GM18505 (cell line): ENCODE data around the gene KLHL26.

Experiments
- ATAC-seq: cut with Tn5 transposase; IDR thresholded peaks from one replicate; pipeline ENCODE4 v1.9.1; 2021; ENCODE audit not compliant: unreplicated experiment
- POLR2A ChIP-seq: IDR thresholded peaks from 4 replicates; pipeline ENCODE4 v1.6.1; 2011; ENCODE audit warnings: borderline replicate concordance; ENCODE audit not compliant: insufficient read depth, insufficient read length; ENCODE audit errors: extremely low read depth

Gene KLHL26

DNA sequence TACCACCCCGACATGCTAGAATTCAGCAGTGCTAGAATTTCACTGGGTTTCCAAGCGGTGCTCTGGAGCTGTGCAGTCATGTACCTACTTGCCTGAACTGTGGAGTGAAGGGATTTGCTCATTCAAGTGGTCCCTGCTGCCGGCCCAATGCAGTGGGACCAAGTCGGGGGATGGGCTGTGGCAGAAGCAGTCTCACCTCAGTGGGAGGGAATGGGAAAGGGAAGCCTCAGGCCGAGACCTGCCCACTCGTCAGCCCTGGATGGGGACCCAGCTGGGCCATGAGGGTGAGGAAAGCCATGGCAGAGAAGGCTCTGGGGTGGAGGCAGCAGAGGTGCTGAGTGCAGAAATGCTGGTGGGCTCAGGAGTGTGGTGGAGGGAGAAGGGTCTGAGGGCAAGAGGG, 14.9 kb downstream of the KLHL26 start:
- TF ChIP-seq POLR2A: no peak

DNA sequence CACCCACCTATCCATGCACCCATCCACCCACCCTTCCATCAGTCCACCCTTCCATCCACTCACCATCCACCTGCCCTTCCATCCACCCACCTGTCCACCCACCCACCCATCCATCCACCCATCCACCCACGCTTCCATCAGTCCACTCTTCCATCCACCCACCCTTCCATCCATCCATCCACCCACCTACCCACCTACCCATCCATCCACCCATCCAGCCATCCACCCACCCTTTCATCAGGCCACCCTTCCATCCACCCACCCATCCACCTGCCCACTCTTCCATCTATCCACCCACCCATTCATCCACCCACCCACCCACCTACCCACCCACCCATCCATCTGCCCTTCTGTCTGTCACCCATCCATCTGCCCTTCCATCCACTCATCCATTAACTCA, 17.0 kb downstream of the KLHL26 start:
- TF ChIP-seq POLR2A: no peak
- no peak for ATAC-seq

More for the DNA sequence above, 14.9 kb downstream of the KLHL26 start:
- ATAC-seq: no peak

DNA sequence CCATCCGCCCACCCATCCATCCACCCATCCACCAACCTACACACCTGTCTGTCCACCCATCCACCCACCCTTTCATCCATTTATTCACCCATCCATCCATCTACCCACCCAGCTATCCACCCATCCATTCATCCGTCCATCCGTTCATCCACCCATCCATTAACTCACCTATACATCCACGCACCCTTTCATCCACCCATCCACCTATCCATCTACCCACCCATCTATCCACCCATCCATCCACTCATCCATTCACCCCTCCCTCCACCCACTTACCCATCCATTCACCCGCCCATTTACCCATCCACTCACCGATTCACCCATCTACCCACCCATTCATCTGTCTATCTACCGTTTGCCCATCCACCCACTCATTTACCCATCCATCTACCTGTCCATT, 17.6 kb downstream of the KLHL26 start:
- ATAC-seq: no peak
- no peak for TF ChIP-seq POLR2A

DNA sequence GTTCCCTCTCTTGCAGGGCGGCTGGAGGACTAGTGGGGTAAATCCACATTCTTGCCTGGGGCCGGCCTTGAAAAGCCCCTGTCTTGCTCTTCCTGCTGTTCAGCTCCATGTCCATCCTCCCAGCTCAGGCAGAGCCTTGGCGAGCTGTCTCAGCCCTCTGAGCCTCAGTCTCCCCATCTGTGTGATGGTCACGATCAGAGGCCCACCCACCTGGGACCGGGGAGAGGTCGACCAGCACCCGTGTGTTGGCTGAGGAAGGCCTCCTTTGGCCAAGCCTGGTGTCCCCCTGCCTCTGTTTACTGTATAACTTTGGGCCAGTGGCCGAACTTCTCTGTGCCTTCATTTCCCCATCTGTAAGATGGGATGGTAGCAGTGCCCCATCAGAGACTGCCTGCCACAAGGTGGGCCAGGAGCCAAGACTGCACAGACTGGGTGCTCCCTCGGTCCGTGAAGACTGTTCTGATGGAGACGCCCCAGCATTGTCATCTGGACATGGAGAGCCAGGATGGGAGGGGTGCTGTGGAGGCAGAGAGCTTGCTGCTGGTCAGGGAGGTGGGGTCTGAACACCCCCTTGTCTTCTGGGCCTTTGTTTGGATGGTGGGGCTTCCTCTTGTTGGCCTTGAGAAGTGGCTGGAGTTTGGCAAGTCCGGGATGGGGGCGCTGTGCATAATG, 18.5 kb downstream of the KLHL26 start:
- TF ChIP-seq POLR2A: no peak
- no peak for ATAC-seq

DNA sequence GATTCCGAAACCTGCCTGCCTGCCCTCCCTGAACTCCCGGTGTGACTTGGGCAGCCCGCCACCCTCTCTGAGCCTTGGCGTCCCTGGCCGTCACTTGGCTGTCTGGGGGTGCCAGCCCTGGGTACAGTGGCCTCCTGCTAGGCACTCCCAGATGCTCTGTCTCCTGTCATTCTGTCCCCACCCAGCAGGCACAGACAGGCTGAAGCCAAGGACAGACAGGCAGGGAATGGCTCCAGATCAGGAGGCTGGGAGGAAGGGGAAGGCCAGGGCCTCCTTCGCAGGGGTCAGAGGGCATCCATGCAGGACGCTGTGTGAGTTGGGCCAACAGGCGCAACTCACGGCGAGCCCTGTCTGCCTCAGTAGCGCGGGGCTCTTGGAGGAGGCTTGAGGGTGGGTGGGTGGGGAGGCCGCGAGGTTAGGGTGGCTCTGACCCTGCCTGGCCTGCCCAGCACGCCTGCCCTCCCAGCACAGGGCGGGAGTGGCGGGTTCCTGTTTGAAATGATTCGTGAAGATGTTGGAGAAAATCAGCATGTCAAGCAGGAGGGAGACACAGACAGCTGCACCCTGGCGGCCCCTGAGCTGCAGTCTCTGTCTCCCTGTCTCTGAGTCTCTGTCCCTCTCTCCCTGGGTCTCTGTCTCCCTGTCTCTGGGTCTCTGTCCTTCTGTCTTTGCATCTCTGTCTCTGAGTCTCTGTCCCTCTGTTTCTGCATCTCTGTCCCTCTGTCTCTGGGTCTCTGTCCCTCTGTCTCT, 19.7 kb downstream of the KLHL26 start:
- no peak for TF ChIP-seq POLR2A
- no peak for ATAC-seq

DNA sequence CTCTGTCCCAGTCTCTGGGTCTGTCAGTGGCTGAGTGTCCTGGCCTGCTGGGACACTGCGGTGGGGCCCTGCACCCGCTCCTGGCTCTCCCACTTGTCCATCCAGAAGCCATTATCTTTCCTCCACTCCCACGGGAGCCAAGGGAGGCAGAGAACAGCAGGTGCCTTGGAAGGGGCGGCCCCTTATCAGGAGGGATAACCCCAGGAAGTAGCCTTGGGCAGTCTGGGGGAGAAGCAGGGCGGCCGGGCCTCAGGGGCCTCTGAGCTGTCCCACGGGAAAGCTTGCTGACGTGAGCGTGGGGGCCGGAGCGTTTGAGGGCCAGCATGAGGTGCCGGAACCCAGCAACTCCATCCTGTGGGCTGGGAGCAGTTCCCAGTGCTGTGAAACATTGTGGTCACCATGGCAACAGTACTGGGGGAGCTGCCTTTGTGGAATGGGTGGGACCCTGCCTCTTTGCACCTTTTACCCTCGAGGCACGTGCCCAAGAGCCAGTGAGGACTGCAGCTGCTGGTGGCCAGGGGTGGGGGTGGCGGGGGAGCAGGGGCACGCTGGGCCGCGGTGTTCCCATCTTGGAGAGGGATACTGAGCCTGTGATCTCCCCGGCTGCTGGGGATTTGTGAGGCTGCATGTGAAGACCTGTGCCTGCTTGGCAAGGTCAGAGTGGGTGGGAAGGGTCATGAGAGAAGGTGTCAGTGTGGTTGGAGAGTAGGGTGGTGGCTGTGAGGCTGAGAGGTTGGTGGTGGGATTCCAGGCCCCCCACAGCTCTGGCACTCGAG, 20.9 kb downstream of the KLHL26 start:
- ATAC-seq: no peak
- TF ChIP-seq POLR2A: no peak

DNA sequence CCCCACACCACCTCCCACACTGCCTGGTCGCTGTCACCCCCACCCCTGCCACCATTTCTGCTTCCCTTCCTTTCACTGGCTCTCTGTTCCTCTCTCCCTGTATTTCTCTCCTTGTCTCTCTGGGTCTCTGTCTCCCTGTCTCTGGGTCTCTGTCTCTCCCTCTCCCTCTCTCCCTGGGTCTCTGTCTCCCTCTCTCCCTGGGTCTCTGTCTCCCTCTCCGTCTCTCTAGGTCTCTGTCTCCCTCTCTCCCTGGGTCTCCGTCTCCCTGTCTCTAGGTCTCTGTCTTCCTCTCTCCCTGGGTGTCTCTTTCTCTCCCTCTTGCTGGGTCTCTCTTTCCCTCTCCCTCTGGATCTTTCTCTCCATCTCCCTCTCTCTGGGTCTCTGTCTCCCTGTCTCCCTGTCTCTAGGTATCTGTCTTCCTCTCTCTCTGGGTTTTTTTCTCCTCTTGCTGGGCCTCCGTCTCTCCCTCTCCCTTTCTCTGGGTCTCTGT, 21.6 kb downstream of the KLHL26 start:
- no peak for TF ChIP-seq POLR2A
- ATAC-seq: no peak

DNA sequence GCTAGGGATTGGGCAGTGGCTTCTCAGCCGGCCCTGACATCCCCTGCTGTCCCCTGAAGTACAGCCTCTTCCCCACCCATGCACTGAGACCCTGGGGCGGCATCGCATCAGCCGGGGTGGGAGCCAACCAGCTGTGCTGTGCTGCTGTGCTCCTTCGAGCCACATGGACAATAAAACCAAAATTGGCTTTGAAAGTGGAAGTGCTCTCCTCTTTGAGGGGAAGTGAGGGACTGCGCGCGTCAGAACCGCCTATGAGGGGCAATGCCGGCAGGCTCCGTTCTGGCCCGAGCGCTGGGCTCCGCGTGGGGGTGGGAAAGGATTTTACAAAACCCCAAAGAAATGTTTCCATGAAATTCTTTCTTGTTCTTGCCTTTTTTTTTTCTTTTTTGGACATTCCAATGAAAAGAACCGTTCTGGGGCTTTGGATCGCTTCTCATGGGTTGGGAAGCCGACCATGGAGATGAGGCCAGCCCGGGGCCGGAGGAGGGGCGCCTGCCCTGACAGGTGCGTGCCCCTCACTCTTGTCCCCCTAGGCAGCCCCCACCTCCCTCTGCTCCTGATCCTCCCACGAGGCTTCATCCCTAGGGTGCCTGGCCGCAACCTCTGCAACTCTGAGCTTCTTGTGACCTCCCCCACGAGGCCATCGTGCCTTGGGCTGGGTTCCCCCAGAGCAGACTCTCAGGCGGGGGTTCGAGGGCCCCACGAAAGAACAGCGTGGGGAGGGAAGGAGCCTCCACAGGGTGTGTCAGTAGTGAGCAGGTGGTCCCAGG, 22.6 kb downstream of the KLHL26 start:
- ATAC-seq: no peak
- TF ChIP-seq POLR2A: no peak

DNA sequence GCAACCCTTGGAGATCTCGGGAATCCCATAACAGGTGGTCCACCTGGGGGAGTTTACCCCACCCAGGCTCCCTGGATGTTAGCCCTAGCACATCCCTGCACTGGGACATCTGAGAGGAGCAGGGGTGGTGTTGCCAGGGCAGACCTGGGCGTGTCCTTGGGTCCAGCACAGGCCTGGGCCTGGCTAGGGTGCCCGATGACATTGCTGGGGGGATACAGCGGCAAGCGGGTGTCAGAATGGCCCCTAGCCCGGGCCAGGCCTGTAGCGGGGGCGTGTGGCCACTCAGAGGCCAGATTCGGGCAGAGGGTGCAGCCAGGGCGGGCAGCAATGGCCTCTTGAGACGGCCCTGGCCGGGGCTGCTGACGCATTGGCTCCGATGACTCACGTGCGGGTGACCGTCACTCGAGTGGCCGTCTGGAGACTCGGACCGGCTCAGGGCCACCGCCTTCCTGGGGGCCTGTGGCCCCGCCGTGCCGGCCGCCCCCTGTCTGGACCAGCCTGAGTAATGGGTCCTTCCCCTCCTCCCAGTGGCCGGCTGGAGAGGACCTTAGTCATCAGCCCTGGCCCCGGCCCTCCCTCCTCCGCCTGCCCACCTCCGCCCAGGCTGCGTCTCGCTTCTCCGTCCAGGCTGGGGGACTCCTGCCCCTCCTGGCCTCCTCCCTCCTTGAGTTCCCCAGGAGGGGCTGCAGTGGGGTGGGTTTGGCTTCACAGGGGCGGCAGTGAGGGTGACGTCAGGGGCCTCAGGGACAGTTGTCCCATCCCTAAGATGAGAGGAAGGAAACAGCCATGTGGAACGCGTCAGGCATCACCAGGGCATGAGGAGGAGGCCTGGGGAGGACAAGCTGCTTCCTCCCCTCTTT, 23.5 kb downstream of the KLHL26 start:
- no peak for TF ChIP-seq POLR2A
- ATAC-seq: no peak

DNA sequence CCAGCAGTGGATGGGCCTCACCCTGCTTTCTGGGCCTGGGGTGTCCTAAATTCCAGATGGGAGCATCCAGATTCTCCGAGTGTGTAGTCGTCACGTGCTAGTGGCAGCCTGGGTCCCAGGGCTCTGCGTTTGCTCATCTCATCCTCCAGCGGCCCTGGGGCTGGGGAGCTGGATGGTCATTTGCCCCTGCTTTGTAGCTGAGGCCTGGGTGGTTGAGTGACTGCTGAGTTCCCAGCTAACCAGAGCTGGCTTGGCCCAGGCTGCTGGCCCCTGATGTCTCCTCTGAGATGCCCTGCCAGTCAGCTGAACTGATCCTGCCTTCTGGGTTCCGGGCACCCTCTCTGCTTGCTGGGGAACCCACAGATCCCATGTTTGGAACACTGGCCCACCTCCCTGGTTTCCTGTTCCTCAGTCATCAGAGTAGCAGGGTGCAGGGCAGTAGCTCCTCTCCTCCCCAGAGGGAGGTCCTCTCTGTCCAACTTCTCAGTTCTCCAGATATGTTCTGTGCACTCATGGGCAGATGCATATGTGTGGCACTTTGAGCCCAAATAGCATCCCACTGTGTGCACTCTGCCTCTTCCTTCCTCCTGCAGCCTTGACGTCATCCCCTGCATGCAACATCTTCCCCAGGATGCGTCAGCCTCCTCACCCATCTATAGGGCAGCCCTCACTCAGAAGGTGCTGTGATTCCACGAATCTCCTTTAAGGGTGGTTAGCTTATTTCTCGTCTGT, 24.3 kb downstream of the KLHL26 start:
- no peak for TF ChIP-seq POLR2A
- no peak for ATAC-seq

DNA sequence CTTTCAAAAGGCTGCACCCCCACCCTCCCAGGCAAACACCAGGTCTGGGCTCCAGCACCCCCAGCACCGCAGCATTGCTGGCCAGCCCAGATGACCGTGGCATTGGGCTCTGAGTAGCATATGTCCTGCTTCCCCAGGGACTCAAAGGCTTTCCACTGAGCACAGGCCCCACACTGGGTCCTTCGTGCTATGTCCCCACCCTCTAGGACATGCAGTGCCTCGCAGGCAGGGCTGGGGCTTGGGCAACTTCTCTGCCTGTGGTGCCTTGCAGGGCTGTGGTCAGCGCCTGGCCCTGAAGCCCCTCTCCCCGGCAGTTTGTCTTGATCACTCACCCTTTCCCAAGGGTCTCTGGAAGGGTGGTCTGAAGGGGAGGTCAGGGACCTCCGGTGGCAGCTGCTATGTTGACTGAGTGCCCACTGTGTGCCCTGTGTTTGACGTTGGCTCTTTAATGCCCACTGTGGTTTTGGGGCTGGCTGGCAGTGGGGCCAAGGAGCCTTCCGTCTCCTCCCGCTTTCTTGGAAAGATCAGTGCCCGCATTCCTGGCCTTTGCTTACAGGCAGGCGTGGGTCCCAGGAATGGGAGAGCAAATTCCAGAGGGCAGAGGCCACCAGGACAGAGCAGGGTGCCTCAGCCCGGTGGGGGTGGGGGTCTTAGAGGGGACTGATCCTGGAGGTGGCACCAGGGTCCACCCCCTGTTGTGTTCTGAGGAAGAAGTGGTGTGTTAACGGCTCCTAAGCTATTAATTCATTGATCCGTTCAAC, 26.3 kb downstream of the KLHL26 start:
- no peak for ATAC-seq

More for the DNA sequence above, 26.3 kb downstream of the KLHL26 start:
- TF ChIP-seq POLR2A: no peak
